Measurements from ENCODE around the gene METTL15.

DNA sequence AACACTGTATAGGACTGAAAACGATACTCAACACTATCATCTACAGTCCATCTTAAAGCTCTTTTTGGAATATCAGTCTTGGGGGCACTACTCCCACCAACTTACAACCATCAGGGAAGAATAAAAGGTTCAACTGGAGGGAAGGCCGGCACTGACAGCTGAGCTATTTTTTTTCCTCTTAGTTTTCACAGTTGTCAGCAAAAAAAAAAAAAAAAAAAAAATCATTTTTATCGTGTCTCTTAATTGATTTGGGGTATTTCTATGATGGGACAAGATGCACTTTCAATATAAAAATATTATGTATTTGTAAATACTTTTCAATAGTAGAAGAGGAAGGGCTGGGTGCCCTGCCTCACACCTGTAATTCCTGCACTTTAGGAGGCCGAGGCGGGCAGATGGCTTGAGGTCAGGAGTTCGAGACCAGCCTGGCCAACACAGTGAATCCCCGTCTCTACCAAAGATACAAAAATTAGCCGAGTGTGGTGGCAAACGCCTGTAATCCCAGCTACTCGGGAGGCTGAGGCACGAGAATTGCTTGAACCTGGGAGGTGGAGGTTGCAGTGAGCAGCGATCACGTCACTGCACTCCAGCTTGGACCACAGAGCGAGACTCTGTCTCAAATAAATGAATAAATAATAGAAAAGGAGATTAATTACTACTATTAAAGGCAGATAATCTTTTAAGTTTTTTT, 1.7 kb upstream of the METTL15 start:
- TF ChIP-seq, protein P1, sequence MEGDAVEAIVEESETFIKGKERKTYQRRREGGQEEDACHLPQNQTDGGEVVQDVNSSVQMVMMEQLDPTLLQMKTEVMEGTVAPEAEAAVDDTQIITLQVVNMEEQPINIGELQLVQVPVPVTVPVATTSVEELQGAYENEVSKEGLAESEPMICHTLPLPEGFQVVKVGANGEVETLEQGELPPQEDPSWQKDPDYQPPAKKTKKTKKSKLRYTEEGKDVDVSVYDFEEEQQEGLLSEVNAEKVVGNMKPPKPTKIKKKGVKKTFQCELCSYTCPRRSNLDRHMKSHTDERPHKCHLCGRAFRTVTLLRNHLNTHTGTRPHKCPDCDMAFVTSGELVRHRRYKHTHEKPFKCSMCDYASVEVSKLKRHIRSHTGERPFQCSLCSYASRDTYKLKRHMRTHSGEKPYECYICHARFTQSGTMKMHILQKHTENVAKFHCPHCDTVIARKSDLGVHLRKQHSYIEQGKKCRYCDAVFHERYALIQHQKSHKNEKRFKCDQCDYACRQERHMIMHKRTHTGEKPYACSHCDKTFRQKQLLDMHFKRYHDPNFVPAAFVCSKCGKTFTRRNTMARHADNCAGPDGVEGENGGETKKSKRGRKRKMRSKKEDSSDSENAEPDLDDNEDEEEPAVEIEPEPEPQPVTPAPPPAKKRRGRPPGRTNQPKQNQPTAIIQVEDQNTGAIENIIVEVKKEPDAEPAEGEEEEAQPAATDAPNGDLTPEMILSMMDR (IDR thresholded peaks at IDR 0.05): no peak
- TF ChIP-seq POLR2A (IDR thresholded peaks at IDR 0.05) (no peak), POLR2AphosphoS5 (IDR thresholded peaks at IDR 0.05) (no peak), EP300 (IDR thresholded peaks at IDR 0.05) (no peak)
